B cell (primary cell): ENCODE measurements around the gene ANO5. TPM values are rescaled to one million over a fixed set of nuclear protein-coding genes. Genes with fewer than 3 reads are reported as not detected.

Source experiments
- ATAC-seq: fragments of 200-7000 bp; cut with Tn5 transposase; one replicate; pipeline ENCODE4 v1.10.0; 2021; ENCODE audit warnings: low read depth, mild to moderate bottlenecking, moderate number of reproducible peaks, moderate library complexity
- CTCF ChIA-PET: fragments of 350-600 bp; sonication (Branson Sonifier 250); formaldehyde crosslinking; loops from one replicate; lab custom pipeline; 2021; ENCODE audit warnings: antibody characterized with exemption, inconsistent platforms; lab: Charles Lee
- POLR2A ChIA-PET: fragments of 350-600 bp; sonication (Branson Sonifier 250); formaldehyde crosslinking; loops from one replicate; lab custom pipeline; 2021; ENCODE audit warnings: antibody characterized with exemption; lab: Charles Lee
- DNase-seq: peaks from one replicate; pipeline ENCODE4 v3.0.0; 2013
- H2AFZ ChIP-seq: 2 replicates; pipeline ENCODE4 v1.6.1; 2012; ENCODE audit warnings: mild to moderate bottlenecking, low read depth, low read length; ENCODE audit not compliant: insufficient read depth, poor library complexity, severe bottlenecking
- H3K27ac ChIP-seq, 2 donors: 1 replicate in 1 of 2; 2 replicates in 1 of 2; pipeline ENCODE4 v1.5.1; 2012 to 2013; ENCODE audit warnings: low read length in 2 of 2, mild to moderate bottlenecking in 2 of 2, moderate library complexity in 1 of 2
- H3K27me3 ChIP-seq, 4 experiments: fragments of 200-600 bp in 1 of 4; sonication (generic) in 1 of 4; replicated peaks in 1 of 4; 1 replicate in 2 of 4; 2 replicates in 2 of 4; pipeline versions ENCODE4 v1.6.1 to v1.7.0; 2013 to 2016; ENCODE audit warnings: low read length in 3 of 4, mild to moderate bottlenecking in 2 of 4, mixed read lengths in 1 of 4, moderate library complexity in 1 of 4; ENCODE audit not compliant: insufficient read depth in 4 of 4, control insufficient read depth in 3 of 4; ENCODE audit errors: control extremely low read depth in 1 of 4
- H3K36me3 ChIP-seq, 2 experiments: replicated peaks in 1 of 2; 1 replicate in 1 of 2; 2 replicates in 1 of 2; pipeline versions ENCODE4 v1.6.1 to v1.7.1; 2013; ENCODE audit warnings: low read length in 1 of 2; ENCODE audit not compliant: insufficient read depth in 2 of 2, control insufficient read depth in 1 of 2; ENCODE audit errors: control extremely low read depth in 1 of 2, extremely low read depth in 1 of 2
- H3K4me1 ChIP-seq, 2 donors: fragments of 200-600 bp in 1 of 2; sonication (generic) in 1 of 2; 1 replicate in 1 of 2; 2 replicates in 1 of 2; pipeline versions ENCODE4 v1.5.1 to v1.6.1; 2013 to 2017; ENCODE audit warnings: low read length in 2 of 2; ENCODE audit not compliant: control insufficient read depth in 2 of 2, insufficient read depth in 2 of 2
- H3K4me2 ChIP-seq: replicated peaks from 2 replicates; pipeline ENCODE3; 2012; ENCODE audit warnings: mild to moderate bottlenecking, low read depth, low read length; ENCODE audit not compliant: poor library complexity, severe bottlenecking
- H3K4me3 ChIP-seq, 5 experiments: fragments of 200-600 bp in 1 of 5; sonication (generic) in 1 of 5; 1 replicate in 3 of 5; 2 replicates in 2 of 5; pipeline versions ENCODE4 v1.5.1 to v1.7.0; 2011 to 2016; ENCODE audit warnings: low read length in 4 of 5, mild to moderate bottlenecking in 4 of 5, low read depth in 2 of 5, control low read depth in 1 of 5, moderate library complexity in 1 of 5; ENCODE audit not compliant: insufficient read depth in 1 of 5; ENCODE audit errors: control extremely low read depth in 1 of 5, extremely low read depth in 1 of 5
- H3K79me2 ChIP-seq: fragments of 200-600 bp; sonication (generic); one replicate; pipeline ENCODE4 v1.6.0; 2016; ENCODE audit warnings: low read length; ENCODE audit not compliant: control insufficient read depth, insufficient read depth
- H3K9ac ChIP-seq: fragments of 200-600 bp; sonication (generic); 2 replicates; pipeline ENCODE4 v1.6.1; 2017; ENCODE audit warnings: mild to moderate bottlenecking, low read length, moderate library complexity
- H3K9me3 ChIP-seq, 3 donors: one replicate each; pipeline versions ENCODE4 v1.6.1 to v1.7.1; 2013; ENCODE audit warnings: low read length in 2 of 3; ENCODE audit not compliant: control insufficient read depth in 2 of 3, insufficient read depth in 1 of 3; ENCODE audit errors: control extremely low read depth in 1 of 3
- H4K20me1 ChIP-seq: 2 replicates; pipeline ENCODE4 v1.6.0; 2012; ENCODE audit warnings: mild to moderate bottlenecking, low read length; ENCODE audit not compliant: insufficient read depth, control insufficient read depth, poor library complexity, severe bottlenecking
- H3K27ac Mint-ChIP-seq: one replicate; pipeline ENCODE4 v1.8.0; 2021; ENCODE audit warnings: mixed read lengths
- H3K27me3 Mint-ChIP-seq: one replicate; pipeline ENCODE4 v1.8.0; 2021; ENCODE audit warnings: mixed read lengths
- H3K4me1 Mint-ChIP-seq: one replicate; pipeline ENCODE4 v1.8.0; 2021; ENCODE audit warnings: mixed read lengths
- H3K4me3 Mint-ChIP-seq: one replicate; pipeline ENCODE4 v1.8.0; 2021; ENCODE audit warnings: mixed read lengths
- H3K9me3 Mint-ChIP-seq: one replicate; pipeline ENCODE4 v1.8.0; 2022; ENCODE audit warnings: mixed read lengths; ENCODE audit not compliant: insufficient read depth
- CTCF ChIP-seq: fragments of 200-600 bp; IDR thresholded peaks from one replicate; pipeline ENCODE4 v1.8.0; 2022; ENCODE audit warnings: antibody characterized with exemption, mild to moderate bottlenecking
- EZH2 ChIP-seq: IDR thresholded peaks from 2 replicates; pipeline ENCODE4 v1.6.1; 2012; ENCODE audit warnings: borderline replicate concordance, low read depth, mild to moderate bottlenecking, moderate library complexity, low read length; ENCODE audit not compliant: insufficient read depth, poor library complexity, severe bottlenecking
- WGBS: methylation state at CpG from one replicate; pipeline ENCODE4 v1.1.5; 2013; ENCODE audit warnings: missing lambda C conversion rate; ENCODE audit not compliant: insufficient coverage; 5-methylcytosine and 5-hydroxymethylcytosine counted together
- intact Hi-C: fragments of 100-400 bp; cut with micrococcal nuclease; formaldehyde crosslinking; loops from one replicate; pipeline ENCODE4 v1.10.0; 2022
- polyA plus RNA-seq: library from polyadenylated mRNA; depleted of rRNA; stranded (reverse); fragments of >200 nt; gene quantifications from 2 replicates; pipeline ENCODE4 v1.2.3, GENCODE V29; 2012
- total RNA-seq, 2 donors: library from RNA; stranded (reverse); fragments of 120-200 nt in 1 of 2; gene quantifications; 1 replicate in 1 of 2; 2 replicates in 1 of 2; pipeline versions ENCODE4 v1.2.3 to v1.2.4, GENCODE V29; 2013 to 2022

The ANO5 gene
- total and polyA plus RNA-seq, 2 donors (not counting 1 experiment from before 2014, with no cell fraction given) = not detected

- H4K20me1 ChIP-seq = no peaks in the 10 kb centered on the region
- no peak overlapping the region for H3K27ac ChIP-seq
- H2AFZ ChIP-seq = no peak overlapping the region
- TF ChIP-seq CTCF (no peak), EZH2 (no peak)
- H3K4me3 ChIP-seq = no peak overlapping the region
- Mint-ChIP-seq H3K27me3 (no peaks in the 10 kb centered on the region), H3K4me1 (no peaks in the 10 kb centered on the region), H3K4me3 (no peak overlapping the region), H3K9me3 (no peaks in the 10 kb centered on the region), H3K27ac (no peak overlapping the region)
- H3K36me3 ChIP-seq = no peaks in the 10 kb centered on the region
- H3K27me3 ChIP-seq = no peaks in the 10 kb centered on the region
- H3K4me2 ChIP-seq = no peak overlapping the region
- H3K79me2 ChIP-seq = no peaks in the 10 kb centered on the region
- POLR2A ChIA-PET = no interaction called here
- ATAC-seq (no peak), DNase-seq (no peak)
- intact Hi-C loops = no loop called here
- no peak overlapping the region for H3K9ac ChIP-seq
- CTCF ChIA-PET = no interaction called here
- no peaks in the 10 kb centered on the region for H3K4me1 ChIP-seq
- no peaks in the 10 kb centered on the region for H3K9me3 ChIP-seq
These were observed 14.3 kb downstream of the ANO5 start for GRCh38 chr11:22207162-22207561.

GRCh38 chr11:22208151-22208858, 15.4 kb downstream of the ANO5 start:
- H3K4me3 ChIP-seq = no peak overlapping the region
- no peaks in the 10 kb centered on the region for H3K27me3 ChIP-seq
- POLR2A ChIA-PET = no interaction called here
- H3K4me2 ChIP-seq = no peak overlapping the region
- no peaks in the 10 kb centered on the region for H3K4me1 ChIP-seq
- intact Hi-C loops = no loop called here
- no peak overlapping the region for H3K27ac ChIP-seq
- no peaks in the 10 kb centered on the region for H3K4me1 Mint-ChIP-seq
- no peak overlapping the region for H3K9ac ChIP-seq
- WGBS = no CpG with 5 or more reads among the region's 3 CpGs
- no peak for TF ChIP-seq CTCF
- TF ChIP-seq EZH2 = no peak
- H3K27ac Mint-ChIP-seq = no peak overlapping the region
- no peaks in the 10 kb centered on the region for H3K27me3 Mint-ChIP-seq
- no peak for DNase-seq
- no peaks in the 10 kb centered on the region for H3K9me3 Mint-ChIP-seq
- no peaks in the 10 kb centered on the region for H3K36me3 ChIP-seq
- H3K79me2 ChIP-seq = no peaks in the 10 kb centered on the region
- H3K4me3 Mint-ChIP-seq = no peak overlapping the region
- CTCF ChIA-PET = no interaction called here
- no peak for ATAC-seq
- no peak overlapping the region for H2AFZ ChIP-seq
- H4K20me1 ChIP-seq = no peaks in the 10 kb centered on the region
- H3K9me3 ChIP-seq = no peaks in the 10 kb centered on the region
